HEK293 (cell line): ENCODE data around the gene CFAP53.
A peak's percentile ranks its signal among the peaks of the same experiment; 100 is the strongest.

ENCODE experiments used
- CTCF ChIA-PET: fragments of 350-600 bp; formaldehyde crosslinking; extraction: SDS; loops from one replicate; lab custom pipeline; 2021; ENCODE audit warnings: antibody characterized with exemption; lab: Yijun Ruan, JAX
- POLR2A ChIA-PET: fragments of 300-600 bp; formaldehyde crosslinking; extraction: SDS; loops from one replicate; lab custom pipeline; 2020; ENCODE audit warnings: antibody characterized with exemption, inconsistent platforms; lab: Yijun Ruan, JAX
- H3K27ac ChIP-seq: fragments of 200-500 bp; sonication (Bioruptor generic); 2 replicates; pipeline ENCODE4 v1.5.1; 2014; ENCODE audit warnings: low read depth, low read length, control low read depth, inconsistent platforms; ENCODE audit errors: extremely low read depth
- H3K36me3 ChIP-seq, 2 experiments: fragments of 200-500 bp in 1 of 2; sonication (Bioruptor generic) in 1 of 2; 1 replicate in 1 of 2; 2 replicates in 1 of 2; pipeline ENCODE4 v1.5.1; 2014 to 2017; ENCODE audit warnings: inconsistent platforms in 2 of 2, low read length in 2 of 2; ENCODE audit not compliant: control insufficient read depth in 2 of 2, insufficient read depth in 1 of 2
- H3K4me1 ChIP-seq: fragments of 200-500 bp; sonication (Bioruptor generic); 2 replicates; pipeline ENCODE4 v1.5.1; 2014; ENCODE audit warnings: mild to moderate bottlenecking, low read length, inconsistent platforms; ENCODE audit not compliant: control insufficient read depth, insufficient read depth
- H3K4me3 ChIP-seq: 2 replicates; pipeline ENCODE4 v1.5.1; 2011; ENCODE audit warnings: low read depth, mild to moderate bottlenecking, control low read depth, low read length, moderate library complexity
- H3K9me3 ChIP-seq: fragments of 200-500 bp; sonication (Bioruptor generic); 2 replicates; pipeline ENCODE4 v1.5.1; 2014; ENCODE audit warnings: low read depth, low read length, inconsistent platforms; ENCODE audit not compliant: control insufficient read depth, insufficient read depth
- BCL11A ChIP-seq: fragments of 450-650 bp; formaldehyde crosslinking; IDR thresholded peaks from 2 replicates; pipeline ENCODE4 v1.5.1; 2016; ENCODE audit warnings: low read depth, missing biosample characterization, missing genetic modification characterization
- BCL6B ChIP-seq: fragments of 450-650 bp; formaldehyde crosslinking; IDR thresholded peaks from 2 replicates; pipeline ENCODE4 v1.5.1; 2017; ENCODE audit warnings: missing biosample characterization, missing genetic modification characterization
- CTCF ChIP-seq: fragments of 450-650 bp; formaldehyde crosslinking; IDR thresholded peaks from 2 replicates; pipeline ENCODE4 v1.5.1; 2016; ENCODE audit warnings: missing biosample characterization, missing genetic modification characterization
- EGR2 ChIP-seq: fragments of 450-650 bp; formaldehyde crosslinking; IDR thresholded peaks from 2 replicates; pipeline ENCODE4 v1.5.1; 2016; ENCODE audit warnings: low read depth, missing biosample characterization, missing genetic modification characterization
- ZBTB17 ChIP-seq: fragments of 450-650 bp; formaldehyde crosslinking; IDR thresholded peaks from 2 replicates; pipeline ENCODE4 v1.5.1; 2016; ENCODE audit warnings: missing biosample characterization, missing genetic modification characterization
- ZBTB21 ChIP-seq: fragments of 450-650 bp; formaldehyde crosslinking; IDR thresholded peaks from 2 replicates; pipeline ENCODE4 v1.5.1; 2017; ENCODE audit warnings: missing biosample characterization, missing genetic modification characterization
- ZBTB6 ChIP-seq: fragments of 450-650 bp; formaldehyde crosslinking; IDR thresholded peaks from 2 replicates; pipeline ENCODE4 v1.5.1; 2017; ENCODE audit warnings: missing biosample characterization, missing genetic modification characterization
- ZBTB8A ChIP-seq: fragments of 450-650 bp; formaldehyde crosslinking; IDR thresholded peaks from 2 replicates; pipeline ENCODE4 v1.5.1; 2016; ENCODE audit warnings: missing biosample characterization, missing genetic modification characterization
- ZFP37 ChIP-seq: fragments of 450-650 bp; formaldehyde crosslinking; IDR thresholded peaks from 2 replicates; pipeline ENCODE4 v1.5.1; 2016; ENCODE audit warnings: missing biosample characterization, missing genetic modification characterization
- ZNF112 ChIP-seq: fragments of 450-650 bp; formaldehyde crosslinking; IDR thresholded peaks from 2 replicates; pipeline ENCODE4 v1.5.0; 2017; ENCODE audit warnings: missing biosample characterization, missing genetic modification characterization
- ZNF140 ChIP-seq: fragments of 450-650 bp; formaldehyde crosslinking; IDR thresholded peaks from 2 replicates; pipeline ENCODE4 v1.5.1; 2016; ENCODE audit warnings: missing biosample characterization, missing genetic modification characterization
- ZNF146 ChIP-seq: fragments of 450-650 bp; formaldehyde crosslinking; IDR thresholded peaks from 2 replicates; pipeline ENCODE4 v1.5.1; 2016; ENCODE audit warnings: missing biosample characterization, missing genetic modification characterization
- ZNF239 ChIP-seq: fragments of 450-650 bp; formaldehyde crosslinking; IDR thresholded peaks from 2 replicates; pipeline ENCODE4 v1.5.1; 2016; ENCODE audit warnings: missing biosample characterization, missing genetic modification characterization
- ZNF324 ChIP-seq: fragments of 450-650 bp; formaldehyde crosslinking; IDR thresholded peaks from 2 replicates; pipeline ENCODE4 v1.5.1; 2016; ENCODE audit warnings: missing biosample characterization, missing genetic modification characterization
- ZNF391 ChIP-seq: fragments of 450-650 bp; formaldehyde crosslinking; IDR thresholded peaks from 2 replicates; pipeline ENCODE4 v1.5.1; 2016; ENCODE audit warnings: low read depth, missing biosample characterization, missing genetic modification characterization, borderline replicate concordance
- ZNF518A ChIP-seq: fragments of 450-650 bp; formaldehyde crosslinking; conservative IDR thresholded peaks from 2 replicates; pipeline ENCODE4 v1.5.1; 2016; ENCODE audit warnings: low read depth, missing biosample characterization, missing genetic modification characterization
- ZNF548 ChIP-seq: fragments of 450-650 bp; formaldehyde crosslinking; IDR thresholded peaks from 2 replicates; pipeline ENCODE4 v1.5.1; 2016; ENCODE audit warnings: missing biosample characterization, missing genetic modification characterization
- ZNF549 ChIP-seq: fragments of 450-650 bp; IDR thresholded peaks from 2 replicates; pipeline ENCODE4 v1.5.1; 2018; ENCODE audit warnings: missing biosample characterization, missing genetic modification characterization, mild to moderate bottlenecking, inconsistent platforms, moderate library complexity
- ZNF580 ChIP-seq: fragments of 450-650 bp; formaldehyde crosslinking; IDR thresholded peaks from 2 replicates; pipeline ENCODE4 v1.5.1; 2016; ENCODE audit warnings: missing biosample characterization, missing genetic modification characterization
- ZNF639 ChIP-seq: fragments of 450-650 bp; formaldehyde crosslinking; IDR thresholded peaks from 2 replicates; pipeline ENCODE4 v1.5.1; 2016; ENCODE audit warnings: missing biosample characterization, missing genetic modification characterization
- ZNF645 ChIP-seq: fragments of 450-650 bp; formaldehyde crosslinking; IDR thresholded peaks from 2 replicates; pipeline ENCODE4; 2016; ENCODE audit warnings: missing biosample characterization, missing genetic modification characterization
- ZNF76 ChIP-seq: fragments of 450-650 bp; formaldehyde crosslinking; IDR thresholded peaks from 2 replicates; pipeline ENCODE4; 2016; ENCODE audit warnings: low read depth, missing biosample characterization, missing genetic modification characterization, borderline replicate concordance
- ZNF843 ChIP-seq: fragments of 450-650 bp; formaldehyde crosslinking; IDR thresholded peaks from 2 replicates; pipeline ENCODE4 v1.5.1; 2016; ENCODE audit warnings: missing biosample characterization, missing genetic modification characterization
- ZXDB ChIP-seq: fragments of 450-650 bp; formaldehyde crosslinking; IDR thresholded peaks from 2 replicates; pipeline ENCODE4 v1.5.1; 2016; ENCODE audit warnings: missing biosample characterization, missing genetic modification characterization

Gene CFAP53

GRCh38 chr18:50281295-50281971 is 15.1 kb upstream of the CFAP53 start, which contains the start of gene MBD1:
TSS of gene MBD1 (minus strand) at chr18:50281523. CDS start at chr18:50279992, 1,531 bp downstream.
- Histone ChIP-seq H3K27ac (peak within 1 kb of the TSS; percentile 74), H3K9me3 (no peaks in the 10 kb centered on the region), H3K36me3 (peaks cover 27 to 70% of the 10 kb centered on the region in 2 experiments), H3K4me3 (peak within 1 kb of the TSS; percentile 93), H3K4me1 (peaks cover 6% of the 10 kb centered on the region; the same call in 1 of the 2 replicates)
- CTCF ChIA-PET = interaction anchor here (0.8 to 2.9 kb wide), 6 partner anchors 13 to 235 kb away, joined by 3 to 10 read pairs (median 4); partner anchors contain the start of gene CFAP53
- POLR2A ChIA-PET = interaction anchor here (0.6 to 3.2 kb wide), 18 partner anchors 10 to 794 kb away, joined by 3 to 31 read pairs (median 4); partner anchors contain the start of genes C18orf32, CFAP53 and SKA1
- TF ChIP-seq ZNF76 (peak; percentile 79; the same call in 1 of the 2 replicates), ZNF580 (tag by site-specific recombination) (peak; percentile 87), ZNF518A (peak; percentile 87), ZNF639 (0 out of 2 replicates have a peak, but pooled peaks have one; percentile 47), ZNF843 (peak; percentile 58), BCL11A (tag by site-specific recombination) (0 out of 2 replicates have a peak, but pooled peaks have one; percentile 0), BCL6B (peak; percentile 59; the same call in 1 of the 2 replicates), ZBTB8A (tag by site-specific recombination) (peak; percentile 93), ZNF324 (tag by site-specific recombination) (peak; percentile 80; the same call in 1 of the 2 replicates), ZBTB6 (tag by site-specific recombination) (no peak; the same call in 1 of the 2 replicates), ZNF140 (tag by site-specific recombination) (no peak), ZNF645 (tag by site-specific recombination) (no peak), EGR2 (tag by site-specific recombination) (peak; percentile 96), ZNF239 (peak; percentile 27; the same call in 1 of the 2 replicates), ZBTB21 (peak; percentile 17; the same call in 1 of the 2 replicates), ZBTB17 (tag by site-specific recombination) (peak; percentile 97), CTCF (tag by site-specific recombination) (peak; percentile 93), ZNF391 (peak; percentile 63; the same call in 1 of the 2 replicates), ZFP37 (peak; percentile 99), ZXDB (tag by site-specific recombination) (peak; percentile 86), ZNF549 (no peak), ZNF548 (tag by site-specific recombination) (peak; percentile 26; the same call in 1 of the 2 replicates), ZNF146 (tag by site-specific recombination) (0 out of 2 replicates have a peak, but pooled peaks have one; percentile 2), ZNF112 (tag by site-specific recombination) (no peak)
